ENCODE results near the gene XYLT1. TPM values are rescaled to one million over a fixed set of nuclear protein-coding genes. Genes with fewer than 3 reads are reported as not detected.

XYLT1 gene
- total RNA-seq, 1 donor from 2014 or later: 12.3 TPM

- peaks cover 3% of the 10 kb centered on the region for H3K27me3 Mint-ChIP-seq
- no peak overlapping the region for H3K27ac Mint-ChIP-seq
- H3K4me1 Mint-ChIP-seq (ENCODE audit: low read depth): peaks cover 19% of the 10 kb centered on the region
- H3K4me3 Mint-ChIP-seq (ENCODE audit: low read depth): no peak overlapping the region
- no peaks in the 10 kb centered on the region for H3K9me3 Mint-ChIP-seq (ENCODE audit: low read depth)
- DNase-seq (ENCODE audit: low spot score, unreplicated experiment): no peak
- no peaks in the 10 kb centered on the region for H3K36me3 Mint-ChIP-seq (ENCODE audit: insufficient read depth)
- no peak for TF ChIP-seq CTCF (IDR thresholded peaks at IDR 0.05; ENCODE audit: unreplicated experiment)
These were observed 86.3 kb downstream of the XYLT1 start for GRCh38 chr16:17384471-17384870.

GRCh38 chr16:17382949-17383863, 87.6 kb downstream of the XYLT1 start:
- peaks cover 19% of the 10 kb centered on the region for H3K4me1 Mint-ChIP-seq (ENCODE audit: low read depth)
- no peak overlapping the region for H3K4me3 Mint-ChIP-seq (ENCODE audit: low read depth)
- TF ChIP-seq CTCF (IDR thresholded peaks at IDR 0.05; ENCODE audit: unreplicated experiment): no peak
- H3K36me3 Mint-ChIP-seq (ENCODE audit: insufficient read depth): no peaks in the 10 kb centered on the region
- no peaks in the 10 kb centered on the region for H3K27me3 Mint-ChIP-seq
- DNase-seq (ENCODE audit: low spot score, unreplicated experiment): no peak
- no peak overlapping the region for H3K27ac Mint-ChIP-seq
- no peaks in the 10 kb centered on the region for H3K9me3 Mint-ChIP-seq (ENCODE audit: low read depth)

- Mint-ChIP-seq H3K27ac (no peak overlapping the region), H3K36me3 (ENCODE audit: insufficient read depth) (no peaks in the 10 kb centered on the region), H3K4me3 (ENCODE audit: low read depth) (no peak overlapping the region), H3K9me3 (ENCODE audit: low read depth) (no peaks in the 10 kb centered on the region), H3K27me3 (no peaks in the 10 kb centered on the region), H3K4me1 (ENCODE audit: low read depth) (peaks cover 19% of the 10 kb centered on the region)
- no peak for DNase-seq (ENCODE audit: low spot score, unreplicated experiment)
- no peak for TF ChIP-seq CTCF (IDR thresholded peaks at IDR 0.05; ENCODE audit: unreplicated experiment)
These were observed 88.2 kb downstream of the XYLT1 start for GRCh38 chr16:17382514-17382913.

GRCh38 chr16:17381784-17382183, 89.0 kb downstream of the XYLT1 start:
- Mint-ChIP-seq H3K36me3 (ENCODE audit: insufficient read depth) (no peaks in the 10 kb centered on the region), H3K27me3 (no peaks in the 10 kb centered on the region), H3K4me1 (ENCODE audit: low read depth) (peaks cover 19% of the 10 kb centered on the region), H3K9me3 (ENCODE audit: low read depth) (no peaks in the 10 kb centered on the region), H3K4me3 (ENCODE audit: low read depth) (no peak overlapping the region), H3K27ac (no peak overlapping the region)
- no peak for DNase-seq (ENCODE audit: low spot score, unreplicated experiment)
- no peak for TF ChIP-seq CTCF (IDR thresholded peaks at IDR 0.05; ENCODE audit: unreplicated experiment)

- TF ChIP-seq CTCF (IDR thresholded peaks at IDR 0.05; ENCODE audit: unreplicated experiment): no peak
- Mint-ChIP-seq H3K4me1 (ENCODE audit: low read depth) (peaks cover 21% of the 10 kb centered on the region), H3K27me3 (no peaks in the 10 kb centered on the region), H3K27ac (no peak overlapping the region), H3K4me3 (ENCODE audit: low read depth) (no peak overlapping the region), H3K36me3 (ENCODE audit: insufficient read depth) (no peaks in the 10 kb centered on the region), H3K9me3 (ENCODE audit: low read depth) (no peaks in the 10 kb centered on the region)
- no peak for DNase-seq (ENCODE audit: low spot score, unreplicated experiment)
These were observed 90.1 kb downstream of the XYLT1 start for GRCh38 chr16:17380613-17381012.
